AG04450 (cell line): ENCODE data around the gene AGXT2. TPM values are rescaled to one million over a fixed set of nuclear protein-coding genes. Genes with fewer than 3 reads are reported as not detected.

Experiments
- CTCF ChIA-PET: fragments of 300-600, 350-600 bp; formaldehyde crosslinking; extraction: SDS; loops from one replicate; lab custom pipeline; 2022; ENCODE audit warnings: antibody characterized with exemption, inconsistent platforms; lab: Charles Lee
- POLR2A ChIA-PET: fragments of 350-600 bp; formaldehyde crosslinking; extraction: SDS; loops from one replicate; lab custom pipeline; 2021; ENCODE audit warnings: antibody characterized with exemption, inconsistent platforms; lab: Yijun Ruan, JAX
- DNase-seq: peaks from one replicate; pipeline ENCODE4 v3.0.0-alpha.2; 2011; ENCODE audit warnings: low read depth, low spot score
- H3K27ac ChIP-seq: one replicate; pipeline ENCODE4 v1.5.1; 2012; ENCODE audit warnings: low read depth, low read length, control low read depth
- H3K27me3 ChIP-seq: one replicate; pipeline ENCODE4 v1.6.0; 2012; ENCODE audit warnings: low read length; ENCODE audit not compliant: control insufficient read depth, insufficient read depth
- H3K4me3 ChIP-seq: 2 replicates; pipeline ENCODE4 v1.5.1; 2011; ENCODE audit warnings: mild to moderate bottlenecking, low read depth, low read length, control low read depth
- H3K9me3 ChIP-seq: 2 replicates; pipeline ENCODE4 v1.5.1; 2012; ENCODE audit warnings: low read length; ENCODE audit not compliant: control insufficient read depth, insufficient read depth
- polyA plus RNA-seq: library from polyadenylated mRNA; depleted of rRNA; stranded (reverse); fragments of >200 nt; gene quantifications from 2 replicates; pipeline ENCODE4 v1.2.3, GENCODE V29; 2011
- TF ChIP-seq, protein P1 (sequence below): IDR thresholded peaks from 2 replicates; pipeline ENCODE4 v1.5.1; 2011; ENCODE audit warnings: low read depth, low read length, control low read depth, inconsistent platforms

The AGXT2 gene
- polyA plus RNA-seq, 1 experiment = not detected

DNA sequence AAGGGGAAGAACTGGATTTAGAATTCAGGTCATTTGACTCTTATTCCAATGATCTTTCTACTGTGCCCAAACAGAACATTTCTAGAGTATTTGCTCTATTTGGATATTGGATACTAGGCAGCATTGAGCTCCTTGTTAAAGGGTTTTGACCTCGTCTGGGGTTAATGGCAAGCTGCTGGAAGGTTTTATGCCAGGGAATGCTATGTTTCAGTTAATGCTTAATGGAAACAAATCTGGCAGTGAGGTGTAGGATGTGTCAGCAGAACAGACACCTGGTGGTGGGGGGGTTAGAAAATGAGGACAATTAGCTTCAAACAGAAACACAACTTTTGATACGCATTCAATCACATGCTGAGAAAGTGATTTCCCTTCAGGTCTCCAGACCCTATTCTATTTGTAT is 51.5 kb downstream of the AGXT2 start:
- H3K4me3 ChIP-seq = no peak overlapping the region
- DNase-seq = no peak
- peaks cover 10% of the 10 kb centered on the region for H3K27me3 ChIP-seq
- TF ChIP-seq, protein P1, sequence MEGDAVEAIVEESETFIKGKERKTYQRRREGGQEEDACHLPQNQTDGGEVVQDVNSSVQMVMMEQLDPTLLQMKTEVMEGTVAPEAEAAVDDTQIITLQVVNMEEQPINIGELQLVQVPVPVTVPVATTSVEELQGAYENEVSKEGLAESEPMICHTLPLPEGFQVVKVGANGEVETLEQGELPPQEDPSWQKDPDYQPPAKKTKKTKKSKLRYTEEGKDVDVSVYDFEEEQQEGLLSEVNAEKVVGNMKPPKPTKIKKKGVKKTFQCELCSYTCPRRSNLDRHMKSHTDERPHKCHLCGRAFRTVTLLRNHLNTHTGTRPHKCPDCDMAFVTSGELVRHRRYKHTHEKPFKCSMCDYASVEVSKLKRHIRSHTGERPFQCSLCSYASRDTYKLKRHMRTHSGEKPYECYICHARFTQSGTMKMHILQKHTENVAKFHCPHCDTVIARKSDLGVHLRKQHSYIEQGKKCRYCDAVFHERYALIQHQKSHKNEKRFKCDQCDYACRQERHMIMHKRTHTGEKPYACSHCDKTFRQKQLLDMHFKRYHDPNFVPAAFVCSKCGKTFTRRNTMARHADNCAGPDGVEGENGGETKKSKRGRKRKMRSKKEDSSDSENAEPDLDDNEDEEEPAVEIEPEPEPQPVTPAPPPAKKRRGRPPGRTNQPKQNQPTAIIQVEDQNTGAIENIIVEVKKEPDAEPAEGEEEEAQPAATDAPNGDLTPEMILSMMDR = no peak
- H3K27ac ChIP-seq = no peak overlapping the region
- CTCF ChIA-PET = interaction anchor here (4.0 kb wide), 1 partner anchor 7 kb away, joined by 40 read pairs; no protein-coding TSS in a partner anchor
- H3K9me3 ChIP-seq = no peaks in the 10 kb centered on the region
- POLR2A ChIA-PET = interaction anchor here (0.7 kb wide), 1 partner anchor 39 kb away, joined by 3 read pairs; no protein-coding TSS in a partner anchor

GRCh38 chr5:34993951-34994350 is 53.8 kb downstream of the AGXT2 start:
- POLR2A ChIA-PET = no interaction called here
- no peak overlapping the region for H3K4me3 ChIP-seq
- CTCF ChIA-PET = interaction anchor here (2.6 to 4.0 kb wide), 2 partner anchors 9 to 36 kb away, joined by 7 to 40 read pairs; no protein-coding TSS in a partner anchor
- H3K9me3 ChIP-seq = no peaks in the 10 kb centered on the region
- no peak overlapping the region for H3K27ac ChIP-seq
- no peak for DNase-seq
- H3K27me3 ChIP-seq = peaks cover 10% of the 10 kb centered on the region
- TF ChIP-seq, protein P1 = no peak

DNA sequence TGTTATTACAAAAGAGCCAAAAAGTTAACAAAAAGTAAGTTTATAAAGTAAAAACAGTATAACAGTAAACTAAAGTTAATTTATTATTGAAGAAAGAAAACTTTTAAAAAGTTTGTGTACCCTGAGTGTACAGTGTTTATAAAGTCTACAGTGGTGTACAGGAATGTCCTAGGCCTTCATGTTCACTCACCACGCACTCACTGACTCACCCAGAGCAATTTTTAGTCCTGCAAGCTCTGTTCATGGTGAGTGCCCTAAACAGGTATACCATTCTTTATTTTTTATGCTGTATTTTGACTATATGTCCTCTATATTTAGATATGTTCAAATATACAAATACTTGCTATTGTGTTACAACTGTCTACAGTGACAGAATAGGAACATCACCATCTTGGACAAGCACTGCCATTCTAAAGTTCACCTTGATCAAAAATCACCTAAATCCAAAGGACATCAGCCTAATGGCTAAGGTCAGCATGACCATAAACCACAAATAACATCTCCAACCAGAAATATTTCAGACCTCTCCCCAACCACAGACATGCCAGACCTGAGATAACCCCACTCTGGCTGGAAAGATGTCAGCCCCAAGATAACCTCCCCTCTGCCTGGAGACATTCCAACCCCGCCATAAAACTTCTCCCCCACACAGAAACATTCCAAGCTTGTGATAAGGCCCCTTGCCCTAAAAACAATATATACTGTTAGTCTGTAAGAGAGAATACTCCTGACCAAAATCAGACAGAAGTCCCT is 56.1 kb downstream of the AGXT2 start:
- Histone ChIP-seq H3K4me3 (no peak overlapping the region), H3K27ac (no peak overlapping the region), H3K9me3 (no peaks in the 10 kb centered on the region), H3K27me3 (peaks cover 16% of the 10 kb centered on the region)
- CTCF ChIA-PET = interaction anchor here (1.0 to 4.0 kb wide), 3 partner anchors 10 to 12 kb away, joined by 3 to 40 read pairs (median 4); no protein-coding TSS in a partner anchor
- TF ChIP-seq, protein P1 = no peak
- DNase-seq = no peak
- POLR2A ChIA-PET = interaction anchor here (0.7 kb wide), 1 partner anchor 68 kb away, joined by 3 read pairs; no protein-coding TSS in a partner anchor

DNA sequence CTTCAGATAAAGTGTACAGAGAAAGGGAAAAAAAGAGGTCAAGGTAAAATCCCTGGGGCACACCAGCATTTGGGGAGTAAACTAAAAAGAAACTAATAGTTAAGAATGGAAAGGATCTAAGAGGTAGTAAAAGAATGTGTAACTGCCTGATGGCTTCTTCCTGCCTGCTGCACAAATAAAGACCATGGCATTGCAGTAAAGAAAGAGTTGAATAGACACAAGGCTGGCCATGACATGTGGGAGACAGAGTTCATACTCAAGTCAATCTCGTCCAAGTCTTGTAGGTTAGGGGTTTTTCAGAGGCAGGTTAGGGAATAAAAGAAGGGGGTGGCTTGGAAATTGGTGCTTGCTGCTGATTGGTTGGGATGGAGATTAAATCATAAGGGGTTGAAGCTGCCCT is 60.8 kb downstream of the AGXT2 start:
- DNase-seq = no peak
- ChIA-PET POLR2A (no interaction called here), CTCF (no interaction called here)
- Histone ChIP-seq H3K27me3 (peaks cover 9% of the 10 kb centered on the region), H3K4me3 (no peak overlapping the region), H3K9me3 (no peaks in the 10 kb centered on the region), H3K27ac (no peak overlapping the region)
- TF ChIP-seq, protein P1 = no peak

- peaks cover 19% of the 10 kb centered on the region for H3K27me3 ChIP-seq
- CTCF ChIA-PET = no interaction called here
- TF ChIP-seq, protein P1 = no peak
- DNase-seq = no peak
- no peaks in the 10 kb centered on the region for H3K9me3 ChIP-seq
- H3K27ac ChIP-seq = no peak overlapping the region
- no peak overlapping the region for H3K4me3 ChIP-seq
- POLR2A ChIA-PET = no interaction called here
Measured at GRCh38 chr5:34982823-34983222, 64.9 kb downstream of the AGXT2 start.
